Liver (tissue), 9 donors: ENCODE results near the gene FANCE. TPM values are rescaled to one million over a fixed set of nuclear protein-coding genes. Genes with fewer than 3 reads are reported as not detected.
"Not testable (repeated sequence)": the region's sequence is repeated elsewhere in the genome, so short reads cannot be mapped to it uniquely, and the experiment has no call there.

Source experiments
- DNase-seq: peaks from one replicate; pipeline ENCODE4 v3.0.0-alpha.2; 2017; ENCODE audit warnings: low spot score
- H3K27ac ChIP-seq, 2 donors: one replicate each; pipeline ENCODE4 v1.7.0; 2013; ENCODE audit warnings: inconsistent platforms in 2 of 2, low read length in 2 of 2, control low read depth in 1 of 2, low read depth in 1 of 2, mild to moderate bottlenecking in 1 of 2
- H3K27me3 ChIP-seq, 4 donors: one replicate each; pipeline versions ENCODE4 v1.6.1 to v1.7.0; 2013; ENCODE audit warnings: low read length in 3 of 4, inconsistent platforms in 1 of 4, mild to moderate bottlenecking in 1 of 4, moderate library complexity in 1 of 4; ENCODE audit not compliant: control insufficient read depth in 4 of 4, insufficient read depth in 4 of 4
- H3K36me3 ChIP-seq, 4 donors: one replicate each; pipeline versions ENCODE4 v1.6.1 to v1.7.0; 2013; ENCODE audit warnings: low read length in 3 of 4, mild to moderate bottlenecking in 3 of 4, low read depth in 1 of 4, moderate library complexity in 1 of 4; ENCODE audit not compliant: control insufficient read depth in 4 of 4, insufficient read depth in 3 of 4
- H3K4me1 ChIP-seq, 4 donors: one replicate each; pipeline versions ENCODE4 v1.6.1 to v1.7.0; 2013; ENCODE audit warnings: low read length in 3 of 4, mild to moderate bottlenecking in 3 of 4, moderate library complexity in 1 of 4; ENCODE audit not compliant: control insufficient read depth in 4 of 4, insufficient read depth in 4 of 4
- H3K4me3 ChIP-seq, 3 donors: one replicate each; pipeline versions ENCODE4 v1.6.1 to v1.7.0; 2013; ENCODE audit warnings: low read length in 3 of 3, control low read depth in 1 of 3, low read depth in 1 of 3, mild to moderate bottlenecking in 1 of 3
- H3K9ac ChIP-seq, 2 donors: one replicate each; pipeline ENCODE4 v1.7.0; 2013; ENCODE audit warnings: low read length in 2 of 2, mild to moderate bottlenecking in 2 of 2, moderate library complexity in 2 of 2, control low read depth in 1 of 2, low read depth in 1 of 2
- H3K9me3 ChIP-seq, 4 donors: one replicate each; pipeline versions ENCODE4 v1.6.1 to v1.7.0; 2013; ENCODE audit warnings: low read length in 3 of 4; ENCODE audit not compliant: control insufficient read depth in 4 of 4
- ATF3 ChIP-seq: IDR thresholded peaks from 2 replicates; pipeline ENCODE4 v1.6.1; 2016; ENCODE audit warnings: antibody characterized with exemption
- HNF4A ChIP-seq, 2 donors: conservative IDR thresholded peaks; 2 replicates each; pipeline ENCODE4 v1.6.1; 2016; ENCODE audit warnings: antibody characterized with exemption in 2 of 2, mild to moderate bottlenecking in 2 of 2
- RXRA ChIP-seq, 2 donors: IDR thresholded peaks; 2 replicates each; pipeline ENCODE4 v1.6.1; 2017 to 2018; ENCODE audit warnings: antibody characterized with exemption in 2 of 2, mild to moderate bottlenecking in 1 of 2
- SP1 ChIP-seq: IDR thresholded peaks from 2 replicates; pipeline ENCODE4 v1.6.1; 2018; ENCODE audit warnings: antibody characterized with exemption, mild to moderate bottlenecking
- WGBS: extraction: QIAGEN DNeasy Blood & Tissue Kit; methylation state at CpG from one replicate; pipeline ENCODE4 v1.1.7; 2013; 5-methylcytosine and 5-hydroxymethylcytosine counted together
- polyA plus RNA-seq, 2 donors: library from polyadenylated mRNA; stranded (reverse) in 1 of 2; unstranded in 1 of 2; fragments of 200-250 nt in 1 of 2; fragments of >200 nt in 1 of 2; fragmentation: Nextera tagmentation in 1 of 2; extraction: Ambion mirVana in 1 of 2; gene quantifications; one replicate each; pipeline versions ENCODE4 v1.2.1 to v1.2.3, GENCODE V29; 2013 to 2015
- total RNA-seq, 2 donors: library from RNA; depleted of rRNA; stranded (reverse); fragments of >200 nt; gene quantifications; one replicate each; pipeline ENCODE4 v1.2.3, GENCODE V29; 2014
- donor health status: healthy.
- donor health status: healthy.
- donor health status: healthy.
- donor health status: healthy.
- donor health status: healthy.

Gene FANCE
- total and polyA plus RNA-seq, 4 donors: 0.11 to 4.2 (median 0.79) TPM

GRCh38 chr6:35432291-35432690 is 19.8 kb upstream of the FANCE start:
- TF ChIP-seq ATF3 (no peak), HNF4A (conservative IDR thresholded peaks at IDR 0.05) (peak in 1 of 2 donors; percentile 18)

GRCh38 chr6:35432702-35433101 is 19.4 kb upstream of the FANCE start:
- H3K27me3 ChIP-seq, H3K9me3 ChIP-seq, H3K27ac ChIP-seq, H3K9ac ChIP-seq, DNase-seq, H3K36me3 ChIP-seq, H3K4me3 ChIP-seq: not testable (repeated sequence)
- 71% methylated on average over 3 of the region's 3 CpGs for WGBS
- peaks cover 9 to 25% (median 18%) of the 10 kb centered on the region in 4 donors for H3K4me1 ChIP-seq

More at GRCh38 chr6:35432291-35432690, 19.8 kb upstream of the FANCE start:
- no peak overlapping the region for H3K27ac ChIP-seq
- no peaks in the 10 kb centered on the region for H3K27me3 ChIP-seq
- peaks cover 9 to 29% (median 19%) of the 10 kb centered on the region in 4 donors for H3K4me1 ChIP-seq
- no peak overlapping the region for H3K9ac ChIP-seq
- H3K4me3 ChIP-seq: no peak overlapping the region
- H3K36me3 ChIP-seq: no peaks in the 10 kb centered on the region
- DNase-seq: no peak
- 60% methylated on average over 4 of the region's 4 CpGs for WGBS
- peaks cover 0 to 2% (median 0%) of the 10 kb centered on the region in 4 donors for H3K9me3 ChIP-seq

GRCh38 chr6:35435074-35435837 is 16.9 kb upstream of the FANCE start:
- no peak for DNase-seq
- H3K27me3 ChIP-seq: no peaks in the 10 kb centered on the region
- H3K9me3 ChIP-seq: no peaks in the 10 kb centered on the region
- peaks cover 4 to 13% (median 9%) of the 10 kb centered on the region in 4 donors for H3K4me1 ChIP-seq
- H3K27ac ChIP-seq: no peak overlapping the region
- H3K9ac ChIP-seq: no peak overlapping the region
- H3K4me3 ChIP-seq: no peak overlapping the region
- no peaks in the 10 kb centered on the region for H3K36me3 ChIP-seq
- WGBS: 70% methylated on average over 16 of the region's 16 CpGs
- no peak for TF ChIP-seq SP1
- no peak for TF ChIP-seq HNF4A (conservative IDR thresholded peaks at IDR 0.05)
- peak; percentile 28 to 47 for TF ChIP-seq RXRA (IDR thresholded peaks at IDR 0.05)

- peaks cover 4 to 13% (median 9%) of the 10 kb centered on the region in 4 donors for H3K4me1 ChIP-seq
- no peaks in the 10 kb centered on the region for H3K36me3 ChIP-seq
- WGBS: 92% methylated on average over 8 of the region's 8 CpGs
- H3K4me3 ChIP-seq: no peak overlapping the region
- DNase-seq: no peak
- H3K27ac ChIP-seq: no peak overlapping the region
- H3K9me3 ChIP-seq: no peaks in the 10 kb centered on the region
- no peaks in the 10 kb centered on the region for H3K27me3 ChIP-seq
- no peak overlapping the region for H3K9ac ChIP-seq
- no peak for TF ChIP-seq HNF4A (conservative IDR thresholded peaks at IDR 0.05)
These were observed 15.9 kb upstream of the FANCE start for GRCh38 chr6:35436071-35436857.

GRCh38 chr6:35438378-35439065 is 13.6 kb upstream of the FANCE start:
- not testable (repeated sequence) for H3K9me3 ChIP-seq, H3K4me3 ChIP-seq, DNase-seq, H3K27me3 ChIP-seq, H3K4me1 ChIP-seq, H3K27ac ChIP-seq, H3K36me3 ChIP-seq, H3K9ac ChIP-seq
- 92% methylated on average over 7 of the region's 7 CpGs for WGBS
